ENCODE measurements around the gene ZNF451.

Gene ZNF451

GRCh38 chr6:57068061-57068460 is 21.9 kb upstream of the ZNF451 start:
- no peak for TF ChIP-seq CTCF (IDR thresholded peaks at IDR 0.05; ENCODE audit: low read depth, low read length)
- H3K4me3 ChIP-seq (ENCODE audit: low read depth, low read length): no peak overlapping the region

DNA sequence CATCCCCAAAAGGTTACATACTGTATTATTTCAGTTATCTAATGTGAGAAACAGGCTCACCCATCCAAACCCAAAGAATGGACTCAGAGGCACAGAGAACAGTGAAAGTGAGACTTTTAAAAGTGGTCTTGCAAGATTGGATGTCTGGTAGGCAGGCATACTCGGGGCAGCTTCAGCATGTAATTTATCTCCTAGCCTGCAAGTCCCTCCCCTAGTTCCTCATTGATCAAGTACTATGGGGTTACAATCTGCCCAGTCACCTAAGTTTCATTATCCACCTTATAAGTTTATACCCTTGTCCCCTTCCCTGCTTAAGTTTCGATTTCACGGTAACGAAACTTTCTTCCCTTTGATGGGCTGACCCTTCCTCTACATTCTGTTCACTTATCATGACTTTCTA is 20.8 kb upstream of the ZNF451 start:
- TF ChIP-seq CTCF (IDR thresholded peaks at IDR 0.05; ENCODE audit: low read depth, low read length): no peak
- H3K4me3 ChIP-seq (ENCODE audit: low read depth, low read length): no peak overlapping the region

GRCh38 chr6:57069920-57070331 is 20.1 kb upstream of the ZNF451 start:
- H3K4me3 ChIP-seq (ENCODE audit: low read depth, low read length): no peak overlapping the region
- no peak for TF ChIP-seq CTCF (IDR thresholded peaks at IDR 0.05; ENCODE audit: low read depth, low read length)

DNA sequence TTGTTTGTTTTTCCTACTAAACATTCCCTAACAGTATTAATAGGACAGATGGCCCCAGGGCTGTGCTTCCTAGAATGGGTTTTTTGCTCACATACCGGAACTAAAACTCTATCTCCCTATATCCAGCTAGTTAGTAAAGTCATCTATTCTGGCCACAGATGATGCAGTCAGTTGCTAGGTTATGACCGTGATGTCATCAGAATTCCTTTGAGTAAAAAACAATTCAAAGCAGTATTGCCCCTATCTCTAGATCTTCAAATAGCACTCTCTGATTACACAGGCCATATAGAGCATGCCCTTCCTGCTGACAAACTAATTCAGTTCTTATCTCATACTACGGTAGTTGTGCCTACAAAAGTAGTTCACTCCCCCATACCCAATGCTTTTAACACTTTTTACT is 17.9 kb upstream of the ZNF451 start:
- H3K4me3 ChIP-seq (ENCODE audit: low read depth, low read length): no peak overlapping the region
- no peak for TF ChIP-seq CTCF (IDR thresholded peaks at IDR 0.05; ENCODE audit: low read depth, low read length)

DNA sequence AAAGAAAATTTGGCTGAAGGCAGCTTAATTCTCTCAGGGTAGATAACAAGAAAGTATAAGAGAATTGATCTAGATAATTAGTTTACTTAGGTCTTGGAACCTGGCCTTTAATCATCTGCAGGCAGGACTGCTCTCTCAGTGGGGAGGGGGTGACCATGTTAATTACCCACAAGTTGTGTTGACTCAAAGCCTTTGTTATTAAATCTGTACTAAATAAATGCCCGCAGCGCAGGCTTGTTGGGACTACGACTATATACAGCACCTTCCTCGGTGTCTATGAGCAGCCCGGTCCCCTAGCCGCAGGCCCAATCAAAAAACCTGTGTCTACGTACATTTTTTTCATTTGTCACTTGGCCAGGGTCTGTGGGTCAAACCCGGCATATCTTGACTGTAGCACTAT is 15.6 kb upstream of the ZNF451 start:
- TF ChIP-seq CTCF (IDR thresholded peaks at IDR 0.05; ENCODE audit: low read depth, low read length): no peak
- H3K4me3 ChIP-seq (ENCODE audit: low read depth, low read length): no peak overlapping the region

DNA sequence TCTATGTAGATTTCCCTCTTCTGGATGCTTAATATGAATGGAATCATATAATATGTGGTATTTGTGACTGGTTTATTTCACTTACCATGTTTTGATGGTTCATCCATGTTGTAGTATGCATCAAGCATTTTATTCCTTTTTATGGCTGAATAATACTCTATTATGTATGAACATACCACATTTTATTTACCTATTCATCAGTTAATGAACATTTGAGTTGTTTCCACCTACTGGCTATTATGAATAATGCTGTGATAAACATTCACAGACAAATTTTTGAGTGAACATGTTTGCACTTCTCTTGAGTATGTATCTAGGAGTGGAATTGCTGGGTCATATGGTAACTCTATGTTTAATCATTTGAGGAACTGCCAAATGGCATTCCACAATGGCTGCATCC is 14.9 kb upstream of the ZNF451 start:
- no peak overlapping the region for H3K4me3 ChIP-seq (ENCODE audit: low read depth, low read length)
- no peak for TF ChIP-seq CTCF (IDR thresholded peaks at IDR 0.05; ENCODE audit: low read depth, low read length)

- no peak for TF ChIP-seq CTCF (IDR thresholded peaks at IDR 0.05; ENCODE audit: low read depth, low read length)
- no peak overlapping the region for H3K4me3 ChIP-seq (ENCODE audit: low read depth, low read length)
Measured at GRCh38 chr6:57078531-57079207, 11.3 kb upstream of the ZNF451 start.

Measured in WI38 (cell line).